DMS153 treated with DMSO at 0.1 percent for 48 hours (cell line): ENCODE data around the gene CYB5R3.
"Not testable (repeated sequence)": the region's sequence is repeated elsewhere in the genome, so short reads cannot be mapped to it uniquely, and the experiment has no call there.

Source experiments
- DNase-seq: peaks from one replicate; lab custom pipeline; 2025; ENCODE audit not compliant: unreplicated experiment; lab: John Stamatoyannopoulos, UW

CYB5R3 gene

DNA sequence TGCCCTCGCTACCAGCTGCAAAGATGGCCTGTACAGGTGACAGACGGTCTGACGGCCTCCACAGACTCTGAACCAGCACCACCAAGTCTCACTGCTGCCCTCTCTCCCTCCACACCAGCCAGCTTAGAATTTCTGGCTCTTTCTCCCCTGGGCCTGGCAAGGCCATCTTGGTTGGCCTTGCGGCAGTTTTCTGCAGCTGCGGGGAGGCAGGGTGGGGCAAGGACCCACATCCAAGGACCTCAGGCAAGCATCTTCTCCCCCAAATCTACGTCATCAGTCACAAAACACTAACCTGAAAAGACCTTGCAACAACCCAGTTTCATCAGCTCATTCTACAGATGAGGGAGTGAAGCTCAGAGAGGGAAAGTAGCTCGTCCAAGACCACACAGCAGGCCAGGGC lies 22.8 kb downstream of the CYB5R3 start:
- no peak for DNase-seq

GRCh38 chr22:42625416-42625815 lies 23.8 kb downstream of the CYB5R3 start:
- no peak for DNase-seq

DNA sequence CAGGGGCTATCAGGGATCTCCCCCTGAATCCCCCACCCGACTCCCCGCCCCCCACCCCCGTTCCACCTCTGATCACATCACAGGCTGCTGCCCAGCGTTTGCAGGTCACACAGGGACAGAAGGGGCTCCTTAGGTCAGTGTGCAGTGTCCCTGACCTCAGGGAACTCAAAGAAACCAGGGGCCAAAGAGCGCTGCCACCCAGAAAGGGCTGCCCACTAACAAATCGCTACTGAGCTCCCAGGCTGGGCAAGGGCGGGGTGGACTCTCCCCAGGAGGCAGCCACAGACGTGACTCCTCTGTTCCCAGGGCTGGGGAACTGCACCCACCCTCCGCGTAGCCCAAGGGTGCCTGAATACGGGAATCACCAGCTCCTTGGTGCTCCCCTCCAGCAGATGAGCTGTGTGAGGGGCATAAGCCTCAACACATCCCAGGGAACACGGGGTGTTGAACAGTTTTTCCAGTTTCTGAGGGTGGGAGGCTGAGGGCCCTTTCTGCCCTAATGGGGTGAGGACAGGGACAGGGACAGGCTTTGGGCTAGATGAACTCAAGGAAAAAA lies 24.6 kb downstream of the CYB5R3 start:
- no peak for DNase-seq

DNA sequence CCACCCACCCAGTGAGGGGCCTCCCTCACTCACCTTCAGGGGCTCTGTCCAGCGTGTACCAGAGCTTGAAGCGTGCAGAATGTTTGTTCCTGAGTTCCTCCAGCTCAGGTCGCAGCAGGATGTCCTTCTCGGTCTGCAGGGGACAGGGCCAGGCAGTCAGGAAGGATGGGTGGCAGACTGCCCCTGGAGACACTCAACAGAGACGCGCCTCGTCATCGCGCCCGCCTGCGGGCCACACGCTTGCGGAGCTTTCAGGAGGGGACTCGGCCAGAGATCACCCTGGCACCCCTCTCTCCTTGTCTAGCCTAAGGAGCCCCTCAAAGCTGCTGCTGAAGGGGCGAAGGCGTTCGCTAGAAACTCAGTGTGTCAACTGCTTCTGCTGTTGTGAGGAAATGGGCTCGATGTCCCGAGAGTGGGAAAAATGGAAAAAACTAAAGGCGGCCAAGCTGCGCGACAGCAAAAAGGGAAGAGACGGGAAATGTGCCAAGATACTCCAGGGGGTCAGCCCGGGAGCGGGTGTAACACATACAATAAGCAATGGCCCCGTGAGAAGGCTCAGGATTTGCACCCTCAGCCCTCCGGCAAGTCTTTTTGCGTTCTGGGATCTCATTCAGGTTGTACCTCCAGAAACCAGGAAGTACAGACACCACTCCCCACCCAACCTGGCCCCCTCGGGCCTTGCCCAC lies 25.3 kb downstream of the CYB5R3 start:
- no peak for DNase-seq

DNA sequence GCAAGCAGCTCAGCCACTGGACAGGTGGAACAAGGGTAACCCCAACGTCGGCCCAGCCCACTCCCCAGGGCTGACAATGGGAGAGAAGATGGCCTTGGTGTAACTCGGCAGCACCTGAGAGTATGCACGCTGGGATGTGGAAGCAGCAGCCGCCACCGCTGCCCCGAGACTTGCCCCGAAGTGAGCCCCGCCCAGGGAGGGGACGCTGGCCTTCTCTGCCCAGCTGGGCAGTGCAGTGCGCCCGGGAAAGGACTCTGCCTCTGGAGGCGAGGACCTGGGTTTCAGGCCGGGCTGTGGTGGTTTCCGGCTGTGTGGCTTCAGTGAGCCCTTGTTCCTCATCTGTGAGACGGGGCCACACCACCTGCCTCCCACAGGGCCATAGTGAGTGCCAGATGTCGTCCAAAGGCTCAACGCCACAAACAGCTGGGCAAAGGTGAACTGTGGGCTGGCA lies 25.9 kb downstream of the CYB5R3 start:
- DNase-seq, result no peak

- DNase-seq, result no peak
Observed at GRCh38 chr22:42622061-42622710, 27.0 kb downstream of the CYB5R3 start.

GRCh38 chr22:42621505-42622002 lies 27.6 kb downstream of the CYB5R3 start:
- DNase-seq, result peak; percentile 16

DNA sequence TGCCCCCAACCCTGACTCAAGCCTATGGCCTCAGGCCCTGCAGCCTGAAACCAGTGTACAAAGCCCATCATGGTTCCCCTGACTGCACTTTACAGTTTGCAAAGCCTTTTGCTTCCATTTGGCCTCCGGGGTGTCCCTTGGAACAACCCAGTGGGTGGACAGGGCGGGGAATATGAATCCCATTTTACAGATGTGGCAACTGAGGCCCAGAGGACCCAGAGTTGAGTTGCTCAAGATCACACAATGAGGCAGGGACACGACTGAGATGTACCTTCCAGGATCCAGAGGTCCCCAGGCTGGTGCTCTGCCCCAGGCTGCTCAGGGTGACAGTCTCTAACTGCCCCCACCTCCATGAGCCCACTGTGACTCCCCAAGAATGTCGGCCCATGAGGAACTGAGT lies 29.1 kb downstream of the CYB5R3 start:
- DNase-seq, result no peak

GRCh38 chr22:42619261-42620063 lies 29.7 kb downstream of the CYB5R3 start:
- no peak for DNase-seq

- no peak for DNase-seq
Observed at GRCh38 chr22:42617155-42617983, 31.8 kb downstream of the CYB5R3 start.

- DNase-seq, result not testable (repeated sequence)
Observed at GRCh38 chr22:42615860-42616175, 33.4 kb downstream of the CYB5R3 start.

GRCh38 chr22:42615092-42615859 lies 33.9 kb downstream of the CYB5R3 start:
- peak; percentile 94 for DNase-seq

GRCh38 chr22:42614312-42615091 lies 34.7 kb downstream of the CYB5R3 start, which contains the start of gene POLDIP3:
Gene POLDIP3 (minus strand): TSS chr22:42614883. CDS start chr22:42614857, 26 bp downstream.
- peak; percentile 94 for DNase-seq

- DNase-seq, result no peak
Observed at GRCh38 chr22:42613872-42614301, 35.3 kb downstream of the CYB5R3 start.

- DNase-seq, result no peak
Observed at GRCh38 chr22:42612336-42612735, 36.9 kb downstream of the CYB5R3 start.

DNA sequence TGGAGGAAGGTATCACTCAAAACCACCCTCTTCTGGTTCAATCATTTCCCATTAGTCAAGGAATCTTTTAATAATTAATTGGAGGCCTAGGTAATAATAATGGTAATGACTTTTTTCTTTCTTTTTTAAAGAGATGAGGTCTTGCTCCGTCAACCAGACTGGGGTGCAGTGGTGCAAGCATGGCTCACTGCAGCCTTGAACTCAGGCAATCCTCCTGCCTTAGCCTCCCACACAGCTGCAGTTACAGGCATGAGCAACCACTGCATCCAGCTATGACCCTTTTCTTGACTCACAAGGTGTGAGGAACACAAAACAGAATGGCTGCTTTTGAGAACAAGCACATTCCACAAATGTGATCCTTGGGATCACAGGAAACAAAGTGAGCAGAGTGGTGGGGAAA lies 38.1 kb downstream of the CYB5R3 start:
- no peak for DNase-seq

DNA sequence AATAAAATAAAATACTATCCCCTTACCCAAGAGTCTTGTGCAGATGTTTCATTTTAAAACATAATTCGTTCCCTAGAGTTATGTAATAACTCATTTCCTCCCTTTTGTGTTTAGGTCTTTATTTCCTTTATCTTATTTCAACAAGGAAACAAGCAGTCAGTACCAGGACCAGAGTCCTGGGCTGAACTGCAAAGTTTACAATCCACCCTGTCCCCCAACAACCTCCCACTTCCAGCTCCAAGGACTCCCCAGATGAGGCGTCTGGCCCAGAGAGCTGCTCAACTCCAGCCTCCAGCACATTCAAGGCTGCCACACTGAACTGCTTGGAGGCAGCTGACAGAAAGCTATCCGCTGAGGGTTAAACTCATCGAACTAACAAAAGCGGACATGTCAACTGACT lies 39.0 kb downstream of the CYB5R3 start:
- no peak for DNase-seq

- no peak for DNase-seq
Observed at GRCh38 chr22:42608823-42609361, 40.3 kb downstream of the CYB5R3 start.
